Nephron (organoid): ENCODE measurements around the gene KRT36.

Source experiments
- H3K27ac Mint-ChIP-seq, 3 experiments: 2 replicates each; pipeline ENCODE4 v1.8.0; 2020; ENCODE audit warnings: mixed read lengths in 3 of 3, mild to moderate bottlenecking in 2 of 3, moderate library complexity in 1 of 3
- H3K27me3 Mint-ChIP-seq: 2 replicates; pipeline ENCODE4 v1.8.0; 2021; ENCODE audit warnings: low read depth, mild to moderate bottlenecking, moderate library complexity, mixed read lengths
- H3K36me3 Mint-ChIP-seq: 2 replicates; pipeline ENCODE4 v1.8.0; 2020; ENCODE audit warnings: low read depth, mixed read lengths
- H3K4me1 Mint-ChIP-seq: 2 replicates; pipeline ENCODE4 v1.8.0; 2020; ENCODE audit warnings: mixed read lengths
- H3K4me3 Mint-ChIP-seq, 3 experiments: 2 replicates each; pipeline ENCODE4 v1.8.0; 2020; ENCODE audit warnings: mild to moderate bottlenecking in 3 of 3, mixed read lengths in 3 of 3, moderate library complexity in 2 of 3
- H3K9me3 Mint-ChIP-seq: 2 replicates; pipeline ENCODE4 v1.8.0; 2020; ENCODE audit warnings: mixed read lengths
- CTCF ChIP-seq, 3 experiments: fragments of 200-600 bp; sonication (generic); IDR thresholded peaks; one replicate each; pipeline ENCODE4 v1.5.0; 2021; ENCODE audit warnings: antibody characterized with exemption in 3 of 3; ENCODE audit not compliant: unreplicated experiment in 3 of 3

Gene KRT36

DNA sequence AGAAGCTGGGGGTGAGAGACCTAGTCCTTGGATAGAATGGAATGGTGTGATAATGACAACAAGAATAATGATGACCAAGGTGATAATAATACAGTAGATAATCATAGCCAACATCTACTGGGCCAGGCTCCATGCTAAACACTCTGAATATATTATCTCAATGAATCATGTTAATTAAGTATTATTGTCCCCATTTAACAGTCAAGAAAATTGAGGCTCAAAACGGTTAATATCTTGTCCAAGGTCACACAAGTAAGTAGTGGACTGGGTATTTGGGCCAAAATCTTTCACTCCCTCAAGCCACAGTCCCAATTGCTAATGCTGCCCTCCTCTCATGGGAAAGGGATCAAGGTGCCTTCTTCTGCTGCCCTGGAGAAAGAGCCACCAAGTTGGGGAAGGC lies 42.3 kb upstream of the KRT36 start:
- Mint-ChIP-seq H3K4me1 (peaks cover 18% of the 10 kb centered on the region), H3K4me3 (no peak overlapping the region), H3K27me3 (peaks cover 73% of the 10 kb centered on the region), H3K36me3 (peaks cover under 1% of the 10 kb centered on the region), H3K27ac (peak overlapping the region in 1 of 3 experiments; percentile 18), H3K9me3 (no peaks in the 10 kb centered on the region)
- no peak for TF ChIP-seq CTCF (IDR thresholded peaks at IDR 0.05; ENCODE audit: unreplicated experiment in 3 of 3)

DNA sequence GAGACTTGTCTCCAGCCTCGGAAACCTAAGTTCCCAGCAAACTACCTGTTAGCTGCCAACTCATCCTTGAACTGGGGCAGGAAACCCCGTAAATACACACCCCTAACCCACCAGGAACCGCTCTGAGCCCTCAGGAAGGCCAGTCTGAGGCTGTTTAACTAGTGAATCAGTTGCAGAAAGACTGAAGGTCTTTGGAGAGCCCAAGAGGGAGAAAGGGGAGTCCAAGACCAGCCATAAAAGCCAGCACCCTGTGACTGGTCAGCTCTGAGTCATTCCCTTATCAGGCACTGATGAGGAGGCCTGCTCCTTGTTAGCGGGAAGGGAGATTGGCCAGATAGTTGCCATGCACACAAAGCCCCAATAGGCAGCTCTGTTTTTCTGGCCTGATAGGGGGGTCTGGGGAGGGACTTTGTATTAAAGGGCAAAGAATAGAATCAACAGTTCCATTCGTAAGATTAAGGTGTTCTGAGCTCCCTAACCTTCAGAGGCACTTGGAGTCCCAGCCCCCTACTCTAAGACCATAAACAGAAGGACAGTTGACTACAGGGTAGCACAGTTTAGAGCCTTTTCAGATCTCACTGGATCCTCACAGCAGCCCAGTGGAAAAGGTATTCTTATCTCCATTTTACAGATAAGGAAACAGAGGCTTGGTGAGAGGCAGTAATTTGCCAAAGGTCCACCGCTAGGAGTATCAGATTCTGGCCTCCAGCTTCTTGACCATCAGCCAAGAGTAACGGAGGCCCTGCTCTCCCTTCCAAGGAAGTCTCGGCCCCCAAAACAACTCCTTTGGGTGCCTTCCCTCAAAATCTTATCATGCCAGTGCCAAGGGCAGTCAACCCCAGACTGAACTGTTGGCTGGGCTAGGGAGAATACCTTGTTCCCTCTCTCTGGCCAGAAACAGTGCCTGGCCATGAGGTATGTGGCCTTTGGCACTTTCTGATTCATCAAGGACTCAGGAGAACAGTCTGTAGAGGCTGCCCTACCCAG lies 40.6 kb upstream of the KRT36 start:
- Mint-ChIP-seq H3K4me1 (peaks cover 17% of the 10 kb centered on the region), H3K27ac (peak overlapping the region; percentile 14 to 89 (median 65)), H3K9me3 (no peaks in the 10 kb centered on the region), H3K36me3 (peaks cover 3% of the 10 kb centered on the region), H3K4me3 (peak overlapping the region in 2 of 3 experiments; percentile 23 to 38), H3K27me3 (peaks cover 85% of the 10 kb centered on the region)
- TF ChIP-seq CTCF (IDR thresholded peaks at IDR 0.05; ENCODE audit: unreplicated experiment in 3 of 3), result no peak

DNA sequence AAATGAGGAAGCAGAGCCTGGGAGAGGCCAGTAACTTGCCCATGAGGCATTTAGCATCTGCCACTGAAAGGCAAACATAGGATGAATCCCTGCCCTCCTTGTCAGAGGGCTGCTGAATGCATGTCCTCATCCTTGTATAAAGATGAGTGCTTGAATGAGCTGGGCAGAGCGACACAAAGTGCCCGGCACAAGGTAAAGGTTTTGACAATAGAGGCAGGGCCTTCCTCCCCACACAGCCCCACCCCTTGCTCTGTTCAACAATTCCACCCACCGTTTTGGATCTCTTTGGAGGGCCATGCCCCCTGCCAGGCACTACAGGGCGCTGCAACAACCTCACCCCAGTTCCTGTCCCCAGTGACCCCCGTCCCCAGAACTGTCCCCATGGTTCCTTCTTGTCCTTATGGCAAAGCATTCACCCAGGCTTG lies 39.8 kb upstream of the KRT36 start:
- TF ChIP-seq CTCF (IDR thresholded peaks at IDR 0.05; ENCODE audit: unreplicated experiment in 3 of 3), result no peak
- H3K36me3 Mint-ChIP-seq, result peaks cover 7% of the 10 kb centered on the region
- H3K27me3 Mint-ChIP-seq, result peaks cover 90% of the 10 kb centered on the region
- no peaks in the 10 kb centered on the region for H3K9me3 Mint-ChIP-seq
- H3K4me1 Mint-ChIP-seq, result peaks cover 13% of the 10 kb centered on the region
- H3K27ac Mint-ChIP-seq, result peak overlapping the region; percentile 14 to 89 (median 65)
- peak overlapping the region; percentile 60 to 82 (median 81) for H3K4me3 Mint-ChIP-seq

- Mint-ChIP-seq H3K36me3 (peaks cover 7% of the 10 kb centered on the region), H3K27ac (peak overlapping the region; percentile 14 to 89 (median 65)), H3K4me1 (peaks cover 13% of the 10 kb centered on the region), H3K27me3 (peaks cover 92% of the 10 kb centered on the region), H3K4me3 (peak overlapping the region; percentile 60 to 82 (median 81)), H3K9me3 (no peaks in the 10 kb centered on the region)
- no peak for TF ChIP-seq CTCF (IDR thresholded peaks at IDR 0.05; ENCODE audit: unreplicated experiment in 3 of 3)
Measured at GRCh38 chr17:41528959-41529353, 39.2 kb upstream of the KRT36 start.

- peaks cover 14% of the 10 kb centered on the region for H3K36me3 Mint-ChIP-seq
- H3K4me1 Mint-ChIP-seq, result peaks cover 22% of the 10 kb centered on the region
Measured at GRCh38 chr17:41527063-41528023, 37.6 kb upstream of the KRT36 start.

More at GRCh38 chr17:41527063-41528023, 37.6 kb upstream of the KRT36 start:
- no peaks in the 10 kb centered on the region for H3K9me3 Mint-ChIP-seq
- H3K27ac Mint-ChIP-seq, result peak overlapping the region in 2 of 3 experiments; percentile 68 to 89
- TF ChIP-seq CTCF (IDR thresholded peaks at IDR 0.05; ENCODE audit: unreplicated experiment in 3 of 3), result no peak
- H3K27me3 Mint-ChIP-seq, result peaks cover 86% of the 10 kb centered on the region
- peak overlapping the region; percentile 81 to 85 (median 82) for H3K4me3 Mint-ChIP-seq
